ENCODE data around the gene EEFSEC.
A peak's percentile ranks its signal among the peaks of the same experiment; 100 is the strongest.

EEFSEC gene

DNA sequence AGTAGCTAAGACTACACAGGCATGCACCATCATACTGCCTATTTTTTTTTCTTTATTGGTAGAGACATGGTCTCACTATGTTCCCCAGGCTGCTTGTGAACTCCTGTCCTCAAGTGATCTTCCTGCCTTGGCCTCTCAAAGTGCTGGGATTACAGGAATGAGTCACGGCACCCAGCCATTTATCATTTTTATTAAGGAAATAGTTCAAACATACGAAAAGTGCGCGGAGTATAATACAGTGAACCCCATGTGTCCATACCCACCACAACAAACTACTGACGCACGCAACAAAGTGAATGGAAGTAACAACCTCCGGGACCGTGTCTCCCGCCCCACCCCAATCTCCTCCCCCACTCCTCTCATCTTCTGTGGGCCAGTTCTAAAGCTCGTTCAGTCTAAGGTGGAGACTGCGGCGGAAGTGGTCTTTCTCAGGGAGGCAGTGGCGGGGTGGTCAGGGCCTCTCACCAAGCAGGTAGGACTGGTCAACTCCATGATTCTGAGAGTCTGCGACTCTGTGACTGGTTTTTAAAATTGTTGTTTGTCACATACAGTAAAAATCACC is 271.3 kb downstream of the EEFSEC start:
- ChIA-PET CTCF (interaction anchor here (0.6 to 1.8 kb wide), 4 partner anchors 33 to 184 kb away, joined by 3 to 11 read pairs (median 4); no protein-coding TSS in a partner anchor), POLR2A (interaction anchor here (1.0 to 3.5 kb wide), 2 partner anchors 41 to 65 kb away, joined by 3 to 15 read pairs; no protein-coding TSS in a partner anchor)
- DNase-seq (ENCODE audit: extremely low spot score), result peak; percentile 30
- TF ChIP-seq ARNT (IDR thresholded peaks at IDR 0.05) (peak; percentile 83), CTBP1 (IDR thresholded peaks at IDR 0.05; ENCODE audit: borderline replicate concordance) (no peak; the same call in 1 of the 2 replicates), ZNF384 (IDR thresholded peaks at IDR 0.05) (peak; percentile 92)
- TF ChIP-seq, protein P1, sequence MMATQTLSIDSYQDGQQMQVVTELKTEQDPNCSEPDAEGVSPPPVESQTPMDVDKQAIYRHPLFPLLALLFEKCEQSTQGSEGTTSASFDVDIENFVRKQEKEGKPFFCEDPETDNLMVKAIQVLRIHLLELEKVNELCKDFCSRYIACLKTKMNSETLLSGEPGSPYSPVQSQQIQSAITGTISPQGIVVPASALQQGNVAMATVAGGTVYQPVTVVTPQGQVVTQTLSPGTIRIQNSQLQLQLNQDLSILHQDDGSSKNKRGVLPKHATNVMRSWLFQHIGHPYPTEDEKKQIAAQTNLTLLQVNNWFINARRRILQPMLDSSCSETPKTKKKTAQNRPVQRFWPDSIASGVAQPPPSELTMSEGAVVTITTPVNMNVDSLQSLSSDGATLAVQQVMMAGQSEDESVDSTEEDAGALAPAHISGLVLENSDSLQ (IDR thresholded peaks at IDR 0.05), result peak; percentile 81

DNA sequence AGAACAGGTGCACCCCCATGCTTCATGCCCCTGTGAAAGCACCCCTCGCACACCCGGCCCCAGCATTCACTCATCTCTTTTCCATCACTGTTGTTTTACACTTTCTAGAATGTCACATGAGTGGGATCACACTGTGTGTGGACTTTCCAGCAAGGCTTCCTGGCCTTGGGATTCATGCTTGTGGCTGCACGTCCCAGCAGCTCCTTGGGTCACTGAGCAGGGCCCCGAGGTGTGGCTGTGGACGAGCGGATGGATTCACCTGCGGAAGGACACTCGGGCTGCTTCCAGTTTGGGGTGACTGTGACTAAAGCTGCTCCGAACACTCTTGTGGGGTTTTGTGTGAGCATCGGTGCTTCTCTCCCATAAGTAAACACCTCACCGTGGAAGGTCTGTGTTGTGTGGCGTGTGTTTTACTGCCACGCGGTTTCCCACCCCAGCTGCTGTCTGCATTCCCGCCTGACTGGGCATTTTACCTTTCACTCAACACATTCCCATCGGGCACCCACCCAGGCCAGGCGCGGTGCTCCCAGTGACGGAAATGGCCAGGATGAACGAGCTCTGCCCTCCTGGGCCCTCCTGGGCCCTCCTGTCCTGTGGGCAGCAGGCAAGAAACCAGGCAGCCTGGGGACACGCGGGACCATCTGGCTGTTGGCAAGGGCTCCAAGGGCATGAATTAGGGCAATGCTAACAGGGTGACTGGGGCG is 272.0 kb downstream of the EEFSEC start:
- no peak for DNase-seq (ENCODE audit: extremely low spot score)
- CTCF ChIA-PET, result interaction anchor here (0.6 to 1.8 kb wide), 6 partner anchors 58 to 1756 kb away, joined by 3 to 11 read pairs (median 4); no protein-coding TSS in a partner anchor
- TF ChIP-seq L3MBTL2 (conservative IDR thresholded peaks at IDR 0.05), result no peak
- TF ChIP-seq FOXA1 (IDR thresholded peaks at IDR 0.05), result no peak
- TF ChIP-seq, protein P1 (IDR thresholded peaks at IDR 0.05), result no peak
- no peak for TF ChIP-seq FOXM1 (IDR thresholded peaks at IDR 0.05; ENCODE audit: borderline replicate concordance)
- TF ChIP-seq SP1 (IDR thresholded peaks at IDR 0.05), result no peak
- no peak for TF ChIP-seq LEF1 (IDR thresholded peaks at IDR 0.05; ENCODE audit: borderline replicate concordance)
- TF ChIP-seq NFRKB (IDR thresholded peaks at IDR 0.05), result no peak
- TF ChIP-seq TARDBP (IDR thresholded peaks at IDR 0.05), result no peak
- TF ChIP-seq ZNF384 (IDR thresholded peaks at IDR 0.05), result no peak
- TF ChIP-seq CTBP1 (IDR thresholded peaks at IDR 0.05; ENCODE audit: borderline replicate concordance), result no peak
- no peak for TF ChIP-seq BHLHE40 (IDR thresholded peaks at IDR 0.05; ENCODE audit: borderline replicate concordance)
- no peak for TF ChIP-seq HDGF (IDR thresholded peaks at IDR 0.05; ENCODE audit: borderline replicate concordance)
- no peak for TF ChIP-seq ARNT (IDR thresholded peaks at IDR 0.05)
- no peak for TF ChIP-seq FOXK2 (IDR thresholded peaks at IDR 0.05)
- no peak for TF ChIP-seq ELF4 (IDR thresholded peaks at IDR 0.05)
- TF ChIP-seq SUZ12 (IDR thresholded peaks at IDR 0.05), result no peak
- POLR2A ChIA-PET, result interaction anchor here (3.5 kb wide), 1 partner anchor 64 kb away, joined by 15 read pairs; no protein-coding TSS in a partner anchor

DNA sequence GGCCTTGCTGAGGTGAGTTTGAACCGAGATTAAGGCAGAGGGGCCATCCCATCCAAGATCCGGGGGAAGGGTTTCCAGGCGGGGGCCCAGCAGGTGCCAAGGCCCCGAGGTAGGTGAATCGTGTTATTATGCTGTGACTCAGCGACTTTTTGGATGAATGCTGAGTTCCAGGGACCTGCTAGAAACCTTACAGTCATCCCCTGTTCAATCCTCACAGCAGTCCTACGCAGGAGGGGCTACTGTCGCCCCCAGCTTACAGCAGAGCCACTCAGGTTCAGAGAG is 272.5 kb downstream of the EEFSEC start:
- TF ChIP-seq ZNF384 (IDR thresholded peaks at IDR 0.05), result no peak
- no peak for TF ChIP-seq FOXM1 (IDR thresholded peaks at IDR 0.05; ENCODE audit: borderline replicate concordance)
- TF ChIP-seq, protein P1 (IDR thresholded peaks at IDR 0.05), result no peak
- no peak for TF ChIP-seq CTBP1 (IDR thresholded peaks at IDR 0.05; ENCODE audit: borderline replicate concordance)
- no peak for TF ChIP-seq NFRKB (IDR thresholded peaks at IDR 0.05)
- TF ChIP-seq HDGF (IDR thresholded peaks at IDR 0.05; ENCODE audit: borderline replicate concordance), result no peak
- TF ChIP-seq ARNT (IDR thresholded peaks at IDR 0.05), result no peak
- TF ChIP-seq BHLHE40 (IDR thresholded peaks at IDR 0.05; ENCODE audit: borderline replicate concordance), result no peak
- ChIA-PET POLR2A (interaction anchor here (3.5 kb wide), 1 partner anchor 63 kb away, joined by 15 read pairs; no protein-coding TSS in a partner anchor), CTCF (interaction anchor here (0.6 to 1.8 kb wide), 5 partner anchors 57 to 1757 kb away, joined by 3 to 11 read pairs (median 3); no protein-coding TSS in a partner anchor)
- DNase-seq (ENCODE audit: extremely low spot score), result no peak

DNA sequence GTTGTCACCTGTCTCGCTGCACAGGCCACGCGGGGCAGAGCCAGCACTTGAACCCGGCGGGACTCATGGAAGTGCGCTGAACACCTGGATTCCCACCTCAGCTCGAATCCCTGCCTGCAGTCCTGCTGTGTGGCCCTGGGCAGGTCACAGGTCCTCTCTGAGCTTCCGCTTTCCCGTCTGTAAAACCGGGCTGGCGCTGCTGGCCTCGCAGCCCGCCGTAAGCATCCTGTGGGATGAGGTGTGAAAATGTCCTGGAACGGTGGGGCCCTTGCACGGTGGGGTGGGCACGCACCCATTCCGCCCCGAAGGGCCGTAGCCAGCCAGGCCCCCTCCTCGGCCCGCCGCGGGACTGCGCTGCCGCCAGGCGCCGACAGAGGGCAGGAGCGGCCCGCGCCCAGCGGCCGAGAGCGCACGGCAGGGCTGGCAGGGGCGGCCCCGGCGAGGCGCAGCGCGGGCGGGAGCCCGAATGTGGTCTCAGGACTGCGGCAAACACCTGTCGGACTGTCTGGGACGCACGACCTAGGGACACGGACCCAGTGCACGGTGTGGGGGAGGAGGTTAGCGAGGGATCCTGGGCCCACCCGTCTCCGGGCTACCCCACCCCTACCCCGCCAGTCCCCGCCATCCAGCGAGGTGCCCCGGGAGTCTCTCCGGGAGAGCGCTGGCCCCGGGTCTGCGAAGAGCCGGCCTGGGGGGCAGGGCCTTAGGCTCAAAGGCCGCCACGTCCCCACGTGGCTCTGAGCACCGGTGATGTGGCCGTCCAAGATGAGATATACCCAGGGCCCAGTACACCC is 273.0 kb downstream of the EEFSEC start:
- ChIA-PET POLR2A (interaction anchor here (1.3 to 3.5 kb wide), 2 partner anchors 63 to 64 kb away, joined by 6 to 15 read pairs; no protein-coding TSS in a partner anchor), CTCF (interaction anchor here (0.6 to 1.8 kb wide), 6 partner anchors 56 to 1757 kb away, joined by 3 to 11 read pairs (median 3); no protein-coding TSS in a partner anchor)
- DNase-seq (ENCODE audit: extremely low spot score), result peak; percentile 93
- TF ChIP-seq FOXM1 (IDR thresholded peaks at IDR 0.05; ENCODE audit: borderline replicate concordance) (peak; percentile 43; the same call in 1 of the 2 replicates), FOXK2 (IDR thresholded peaks at IDR 0.05) (no peak)

DNA sequence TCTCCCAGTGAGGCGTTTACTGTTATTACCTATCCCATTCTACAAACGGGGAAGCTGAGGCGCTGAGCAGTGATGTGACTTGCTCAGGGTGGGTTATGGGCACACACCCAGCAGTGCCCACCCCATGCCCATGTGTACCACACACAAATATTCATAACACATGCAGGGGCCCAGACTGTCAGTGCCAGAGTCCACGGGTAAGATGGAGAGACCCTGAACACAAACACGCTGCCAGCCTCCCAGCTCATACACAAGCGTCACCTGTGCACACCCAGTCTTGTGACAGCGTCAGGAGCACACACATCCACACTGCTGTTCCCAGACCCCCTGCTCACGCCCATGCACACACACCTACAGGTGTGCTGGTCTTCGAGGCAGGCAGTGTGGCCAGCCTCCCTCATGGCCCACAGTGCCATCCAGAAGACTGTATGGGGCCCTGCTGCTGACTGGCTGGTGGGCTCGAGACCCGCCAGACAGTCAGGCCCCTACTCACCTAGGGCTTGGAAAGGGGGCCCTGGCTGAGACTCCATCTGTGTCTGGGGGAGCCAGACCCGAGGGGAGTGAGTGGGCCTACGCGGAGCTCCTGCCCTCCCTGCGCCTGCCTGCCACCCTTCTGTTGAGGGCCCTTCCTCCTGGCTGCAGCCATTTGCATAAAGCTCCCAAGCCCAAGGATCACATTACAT is 274.0 kb downstream of the EEFSEC start:
- TF ChIP-seq FOXA1 (IDR thresholded peaks at IDR 0.05) (no peak), LEF1 (IDR thresholded peaks at IDR 0.05; ENCODE audit: borderline replicate concordance) (no peak), CTBP1 (IDR thresholded peaks at IDR 0.05; ENCODE audit: borderline replicate concordance) (no peak), ZNF384 (IDR thresholded peaks at IDR 0.05) (no peak), FOXK2 (IDR thresholded peaks at IDR 0.05) (no peak)
- TF ChIP-seq, protein P1 (IDR thresholded peaks at IDR 0.05), result no peak
- ChIA-PET CTCF (interaction anchor here (0.6 kb wide), 1 partner anchor 181 kb away, joined by 3 read pairs; no protein-coding TSS in a partner anchor), POLR2A (interaction anchor here (1.2 to 1.5 kb wide), 3 partner anchors 61 to 68 kb away, joined by 3 to 6 read pairs (median 3); no protein-coding TSS in a partner anchor)
- no peak for DNase-seq (ENCODE audit: extremely low spot score)

Measured in HEK293T (cell line).